ENCODE data around the gene SLC1A2. TPM values are rescaled to one million over a fixed set of nuclear protein-coding genes. Genes with fewer than 3 reads are reported as not detected.
A peak's percentile ranks its signal among the peaks of the same experiment; 100 is the strongest.

SLC1A2 gene
- total and polyA plus RNA-seq, 2 donors (not counting 1 experiment from before 2014, with no cell fraction given), result 1.2 to 7.6 TPM

- H3K9ac ChIP-seq (ENCODE audit: insufficient read depth, low read length), result no peak overlapping the region
- H2AFZ ChIP-seq (ENCODE audit: low read length), result no peak overlapping the region
- no peaks in the 10 kb centered on the region for H3K36me3 ChIP-seq (ENCODE audit: control insufficient read depth, insufficient read depth, low read length)
- no peaks in the 10 kb centered on the region for H3K27me3 ChIP-seq (ENCODE audit: control insufficient read depth, insufficient read depth, low read length)
- no peaks in the 10 kb centered on the region for H3K79me2 ChIP-seq (ENCODE audit: control insufficient read depth, insufficient read depth, low read length)
- H3K4me2 ChIP-seq (ENCODE audit: extremely low read depth, insufficient read depth, low read length), result no peak overlapping the region
- H3K27ac ChIP-seq (ENCODE audit: insufficient read depth, low read length), result no peak overlapping the region
- H4K20me1 ChIP-seq (ENCODE audit: control insufficient read depth, extremely low read depth, insufficient read depth, low read length), result no peaks in the 10 kb centered on the region
- no peaks in the 10 kb centered on the region for H3K9me3 ChIP-seq (ENCODE audit: control insufficient read depth, insufficient read depth, low read depth, low read length)
- H3K4me1 ChIP-seq (ENCODE audit: control insufficient read depth, extremely low read depth, insufficient read depth, low read length), result no peaks in the 10 kb centered on the region
- no peak for DNase-seq (ENCODE audit: low read depth in 2 of 2)
- no peak overlapping the region for H3K4me3 ChIP-seq (replicated peaks in 1 of 4; ENCODE audit: control extremely low read depth in 1 of 4, insufficient read depth in 1 of 4, low read depth in 3 of 4, low read length in 4 of 4)
- no peak for TF ChIP-seq EZH2 (IDR thresholded peaks at IDR 0.05; ENCODE audit: low read length, missing control alignments)
- no peak for TF ChIP-seq CTCF (conservative IDR thresholded peaks at IDR 0.05 in 1 of 2, IDR thresholded peaks at IDR 0.05 in 1 of 2; ENCODE audit: low read depth in 1 of 2, low read length in 2 of 2)
Measured at GRCh38 chr11:35398881-35399280, 20.5 kb downstream of the SLC1A2 start.

GRCh38 chr11:35394941-35395340 lies 24.4 kb downstream of the SLC1A2 start:
- Histone ChIP-seq H3K27ac (ENCODE audit: insufficient read depth, low read length) (no peak overlapping the region), H3K4me3 (replicated peaks in 1 of 4; ENCODE audit: control extremely low read depth in 1 of 4, insufficient read depth in 1 of 4, low read depth in 3 of 4, low read length in 4 of 4) (no peak overlapping the region), H3K4me2 (ENCODE audit: extremely low read depth, insufficient read depth, low read length) (no peak overlapping the region), H3K79me2 (ENCODE audit: control insufficient read depth, insufficient read depth, low read length) (no peaks in the 10 kb centered on the region), H3K4me1 (ENCODE audit: control insufficient read depth, extremely low read depth, insufficient read depth, low read length) (peaks cover 16% of the 10 kb centered on the region), H3K9ac (ENCODE audit: insufficient read depth, low read length) (no peak overlapping the region), H3K27me3 (ENCODE audit: control insufficient read depth, insufficient read depth, low read length) (no peaks in the 10 kb centered on the region), H3K36me3 (ENCODE audit: control insufficient read depth, insufficient read depth, low read length) (no peaks in the 10 kb centered on the region), H4K20me1 (ENCODE audit: control insufficient read depth, extremely low read depth, insufficient read depth, low read length) (no peaks in the 10 kb centered on the region), H2AFZ (ENCODE audit: low read length) (no peak overlapping the region), H3K9me3 (ENCODE audit: control insufficient read depth, insufficient read depth, low read depth, low read length) (no peaks in the 10 kb centered on the region)
- TF ChIP-seq EZH2 (IDR thresholded peaks at IDR 0.05; ENCODE audit: low read length, missing control alignments), result no peak
- TF ChIP-seq CTCF (conservative IDR thresholded peaks at IDR 0.05 in 1 of 2, IDR thresholded peaks at IDR 0.05 in 1 of 2; ENCODE audit: low read depth in 1 of 2, low read length in 2 of 2), result no peak
- DNase-seq (ENCODE audit: low read depth in 2 of 2), result no peak

- Histone ChIP-seq H4K20me1 (ENCODE audit: control insufficient read depth, extremely low read depth, insufficient read depth, low read length) (no peaks in the 10 kb centered on the region), H3K27me3 (ENCODE audit: control insufficient read depth, insufficient read depth, low read length) (no peaks in the 10 kb centered on the region), H3K9ac (ENCODE audit: insufficient read depth, low read length) (no peak overlapping the region), H3K4me2 (ENCODE audit: extremely low read depth, insufficient read depth, low read length) (no peak overlapping the region), H3K79me2 (ENCODE audit: control insufficient read depth, insufficient read depth, low read length) (no peaks in the 10 kb centered on the region), H3K27ac (ENCODE audit: insufficient read depth, low read length) (no peak overlapping the region), H3K9me3 (ENCODE audit: control insufficient read depth, insufficient read depth, low read depth, low read length) (no peaks in the 10 kb centered on the region), H2AFZ (ENCODE audit: low read length) (no peak overlapping the region), H3K4me3 (replicated peaks in 1 of 4; ENCODE audit: control extremely low read depth in 1 of 4, insufficient read depth in 1 of 4, low read depth in 3 of 4, low read length in 4 of 4) (no peak overlapping the region), H3K4me1 (ENCODE audit: control insufficient read depth, extremely low read depth, insufficient read depth, low read length) (peaks cover 16% of the 10 kb centered on the region), H3K36me3 (ENCODE audit: control insufficient read depth, insufficient read depth, low read length) (no peaks in the 10 kb centered on the region)
- no peak for TF ChIP-seq CTCF (conservative IDR thresholded peaks at IDR 0.05 in 1 of 2, IDR thresholded peaks at IDR 0.05 in 1 of 2; ENCODE audit: low read depth in 1 of 2, low read length in 2 of 2)
- TF ChIP-seq EZH2 (IDR thresholded peaks at IDR 0.05; ENCODE audit: low read length, missing control alignments), result no peak
- DNase-seq (ENCODE audit: low read depth in 2 of 2), result peak in 1 of 2 donors; percentile 6
Measured at GRCh38 chr11:35393098-35393497, 26.3 kb downstream of the SLC1A2 start.
